H1 (cell line): ENCODE results near the gene DMPK. TPM values are rescaled to one million over a fixed set of nuclear protein-coding genes. Genes with fewer than 3 reads are reported as not detected.

Experiments
- BCL11A ChIP-seq, 2 experiments: IDR thresholded peaks; one replicate each; pipeline ENCODE4 v1.6.1; 2011; ENCODE audit warnings: low read depth in 2 of 2, low read length in 2 of 2, mild to moderate bottlenecking in 2 of 2
- CBX5 ChIP-seq: fragments of 300-800, 300-1000 bp; sonication (generic); IDR thresholded peaks from 2 replicates; pipeline ENCODE4 v1.7.1; 2016; ENCODE audit warnings: antibody characterized with exemption, low read length, low read depth
- CHD1 ChIP-seq: IDR thresholded peaks from 2 replicates; pipeline ENCODE4 v1.6.1; 2012; ENCODE audit warnings: low read depth, low read length, improper control_type of control experiment
- GABPA ChIP-seq: IDR thresholded peaks from 2 replicates; pipeline ENCODE4 v1.6.1; 2011; ENCODE audit warnings: mild to moderate bottlenecking, low read length, moderate library complexity, borderline replicate concordance; ENCODE audit not compliant: insufficient read depth
- KDM4A ChIP-seq: IDR thresholded peaks from one replicate; pipeline ENCODE4 v1.7.1; 2012; ENCODE audit warnings: low read depth, mild to moderate bottlenecking, moderate library complexity, low read length, inconsistent platforms; ENCODE audit not compliant: severe bottlenecking
- KDM5A ChIP-seq: fragments of 200-600 bp; IDR thresholded peaks from 2 replicates; pipeline ENCODE4 v1.7.1; 2012; ENCODE audit warnings: mild to moderate bottlenecking, low read length, inconsistent platforms, mixed read lengths
- NRF1 ChIP-seq: IDR thresholded peaks from 2 replicates; pipeline ENCODE4 v1.6.1; 2011; ENCODE audit warnings: mild to moderate bottlenecking, low read depth, low read length, improper control_type of control experiment
- SIX5 ChIP-seq: IDR thresholded peaks from 2 replicates; pipeline ENCODE4 v1.6.1; 2011; ENCODE audit warnings: mild to moderate bottlenecking, low read depth, low read length
- SP1 ChIP-seq: IDR thresholded peaks from 2 replicates; pipeline ENCODE4 v1.6.1; 2011; ENCODE audit warnings: low read depth, low read length
- TAF7 ChIP-seq: optimal IDR thresholded peaks from 2 replicates; pipeline ENCODE3; 2011; ENCODE audit warnings: low read depth, mild to moderate bottlenecking, inconsistent platforms, low read length, moderate library complexity, borderline replicate concordance
- polyA plus RNA-seq, 7 experiments: library from polyadenylated mRNA; depleted of rRNA in 3 of 7; stranded (reverse) in 5 of 7; unstranded in 2 of 7; fragments of >200 nt in 5 of 7; fragments of 200-250 nt in 2 of 7; gene quantifications; 1 replicate in 5 of 7; 2 replicates in 1 of 7; 4 replicates in 1 of 7; pipeline versions ENCODE4 v1.2.1 to v1.2.3, GENCODE V29; 2011 to 2013; ENCODE audit warnings: missing spikeins in 2 of 7, mixed read lengths in 2 of 7
- total RNA-seq: library from RNA; stranded (reverse); fragmentation: NEBNext Ultra II Directional; extraction: Animal tissue kit (Norgen Biotek cat#: 25700); gene quantifications from 2 replicates; pipeline ENCODE4 v1.2.1, GENCODE V29; 2021
- TF ChIP-seq, protein P1 (sequence below): fragments of 300-600 bp; sonication (generic); IDR thresholded peaks from 2 replicates; pipeline ENCODE4 v1.7.1; 2012; ENCODE audit warnings: low read length, moderate library complexity, mild to moderate bottlenecking, inconsistent platforms; ENCODE audit not compliant: insufficient replicate concordance

DMPK gene
- total and polyA plus RNA-seq, 2 of the 8 experiments (the other 6 are each of a cell fraction or from before 2014, with no cell fraction given): 13.7 to 27.4 TPM

DNA sequence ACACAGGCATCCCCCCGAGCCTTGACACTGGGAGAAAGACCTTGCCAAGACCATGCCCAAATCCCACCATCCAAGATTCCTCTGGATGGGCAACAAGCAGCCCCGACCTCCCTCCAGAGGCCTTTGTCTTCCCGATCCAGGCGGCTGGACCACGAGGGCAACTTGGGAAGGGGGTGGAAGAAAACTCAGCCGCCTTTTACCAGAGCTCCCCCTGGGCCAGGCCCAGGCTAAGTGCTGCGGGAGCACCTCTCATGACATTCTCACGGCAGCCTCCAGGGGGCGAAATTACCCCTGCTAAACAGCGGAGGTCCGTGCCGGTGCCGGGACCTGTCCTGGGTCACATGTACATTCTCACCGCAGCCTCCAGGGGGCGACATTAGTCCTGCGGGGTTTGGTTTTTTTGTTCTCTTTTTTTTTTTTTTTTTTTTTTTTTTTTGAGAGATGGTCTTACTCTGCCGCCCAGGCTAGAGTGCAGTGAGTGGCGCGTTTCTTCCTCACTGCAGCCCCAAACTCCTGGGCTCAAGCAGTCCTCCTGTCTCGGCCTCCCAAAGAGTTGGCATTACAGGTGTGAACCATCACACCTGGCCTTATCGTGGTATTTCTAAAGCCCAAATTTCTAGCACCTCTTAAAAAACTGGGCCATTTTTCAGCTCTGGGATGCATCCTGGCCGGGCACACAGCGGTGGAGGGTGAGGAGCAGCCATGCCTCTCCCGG is 34.9 kb upstream of the DMPK start (continued):
- TF ChIP-seq CHD1 (no peak), TAF7 (peak; percentile 55), NRF1 (no peak), CBX5 (no peak), SP1 (peak; percentile 61), KDM5A (no peak), BCL11A (IDR thresholded peaks at IDR 0.05; ENCODE audit: low read depth in 2 of 2, low read length in 2 of 2) (no peak), KDM4A (no peak), SIX5 (no peak), GABPA (peak; percentile 36; the same call in 1 of the 2 replicates)
- TF ChIP-seq, protein P1, sequence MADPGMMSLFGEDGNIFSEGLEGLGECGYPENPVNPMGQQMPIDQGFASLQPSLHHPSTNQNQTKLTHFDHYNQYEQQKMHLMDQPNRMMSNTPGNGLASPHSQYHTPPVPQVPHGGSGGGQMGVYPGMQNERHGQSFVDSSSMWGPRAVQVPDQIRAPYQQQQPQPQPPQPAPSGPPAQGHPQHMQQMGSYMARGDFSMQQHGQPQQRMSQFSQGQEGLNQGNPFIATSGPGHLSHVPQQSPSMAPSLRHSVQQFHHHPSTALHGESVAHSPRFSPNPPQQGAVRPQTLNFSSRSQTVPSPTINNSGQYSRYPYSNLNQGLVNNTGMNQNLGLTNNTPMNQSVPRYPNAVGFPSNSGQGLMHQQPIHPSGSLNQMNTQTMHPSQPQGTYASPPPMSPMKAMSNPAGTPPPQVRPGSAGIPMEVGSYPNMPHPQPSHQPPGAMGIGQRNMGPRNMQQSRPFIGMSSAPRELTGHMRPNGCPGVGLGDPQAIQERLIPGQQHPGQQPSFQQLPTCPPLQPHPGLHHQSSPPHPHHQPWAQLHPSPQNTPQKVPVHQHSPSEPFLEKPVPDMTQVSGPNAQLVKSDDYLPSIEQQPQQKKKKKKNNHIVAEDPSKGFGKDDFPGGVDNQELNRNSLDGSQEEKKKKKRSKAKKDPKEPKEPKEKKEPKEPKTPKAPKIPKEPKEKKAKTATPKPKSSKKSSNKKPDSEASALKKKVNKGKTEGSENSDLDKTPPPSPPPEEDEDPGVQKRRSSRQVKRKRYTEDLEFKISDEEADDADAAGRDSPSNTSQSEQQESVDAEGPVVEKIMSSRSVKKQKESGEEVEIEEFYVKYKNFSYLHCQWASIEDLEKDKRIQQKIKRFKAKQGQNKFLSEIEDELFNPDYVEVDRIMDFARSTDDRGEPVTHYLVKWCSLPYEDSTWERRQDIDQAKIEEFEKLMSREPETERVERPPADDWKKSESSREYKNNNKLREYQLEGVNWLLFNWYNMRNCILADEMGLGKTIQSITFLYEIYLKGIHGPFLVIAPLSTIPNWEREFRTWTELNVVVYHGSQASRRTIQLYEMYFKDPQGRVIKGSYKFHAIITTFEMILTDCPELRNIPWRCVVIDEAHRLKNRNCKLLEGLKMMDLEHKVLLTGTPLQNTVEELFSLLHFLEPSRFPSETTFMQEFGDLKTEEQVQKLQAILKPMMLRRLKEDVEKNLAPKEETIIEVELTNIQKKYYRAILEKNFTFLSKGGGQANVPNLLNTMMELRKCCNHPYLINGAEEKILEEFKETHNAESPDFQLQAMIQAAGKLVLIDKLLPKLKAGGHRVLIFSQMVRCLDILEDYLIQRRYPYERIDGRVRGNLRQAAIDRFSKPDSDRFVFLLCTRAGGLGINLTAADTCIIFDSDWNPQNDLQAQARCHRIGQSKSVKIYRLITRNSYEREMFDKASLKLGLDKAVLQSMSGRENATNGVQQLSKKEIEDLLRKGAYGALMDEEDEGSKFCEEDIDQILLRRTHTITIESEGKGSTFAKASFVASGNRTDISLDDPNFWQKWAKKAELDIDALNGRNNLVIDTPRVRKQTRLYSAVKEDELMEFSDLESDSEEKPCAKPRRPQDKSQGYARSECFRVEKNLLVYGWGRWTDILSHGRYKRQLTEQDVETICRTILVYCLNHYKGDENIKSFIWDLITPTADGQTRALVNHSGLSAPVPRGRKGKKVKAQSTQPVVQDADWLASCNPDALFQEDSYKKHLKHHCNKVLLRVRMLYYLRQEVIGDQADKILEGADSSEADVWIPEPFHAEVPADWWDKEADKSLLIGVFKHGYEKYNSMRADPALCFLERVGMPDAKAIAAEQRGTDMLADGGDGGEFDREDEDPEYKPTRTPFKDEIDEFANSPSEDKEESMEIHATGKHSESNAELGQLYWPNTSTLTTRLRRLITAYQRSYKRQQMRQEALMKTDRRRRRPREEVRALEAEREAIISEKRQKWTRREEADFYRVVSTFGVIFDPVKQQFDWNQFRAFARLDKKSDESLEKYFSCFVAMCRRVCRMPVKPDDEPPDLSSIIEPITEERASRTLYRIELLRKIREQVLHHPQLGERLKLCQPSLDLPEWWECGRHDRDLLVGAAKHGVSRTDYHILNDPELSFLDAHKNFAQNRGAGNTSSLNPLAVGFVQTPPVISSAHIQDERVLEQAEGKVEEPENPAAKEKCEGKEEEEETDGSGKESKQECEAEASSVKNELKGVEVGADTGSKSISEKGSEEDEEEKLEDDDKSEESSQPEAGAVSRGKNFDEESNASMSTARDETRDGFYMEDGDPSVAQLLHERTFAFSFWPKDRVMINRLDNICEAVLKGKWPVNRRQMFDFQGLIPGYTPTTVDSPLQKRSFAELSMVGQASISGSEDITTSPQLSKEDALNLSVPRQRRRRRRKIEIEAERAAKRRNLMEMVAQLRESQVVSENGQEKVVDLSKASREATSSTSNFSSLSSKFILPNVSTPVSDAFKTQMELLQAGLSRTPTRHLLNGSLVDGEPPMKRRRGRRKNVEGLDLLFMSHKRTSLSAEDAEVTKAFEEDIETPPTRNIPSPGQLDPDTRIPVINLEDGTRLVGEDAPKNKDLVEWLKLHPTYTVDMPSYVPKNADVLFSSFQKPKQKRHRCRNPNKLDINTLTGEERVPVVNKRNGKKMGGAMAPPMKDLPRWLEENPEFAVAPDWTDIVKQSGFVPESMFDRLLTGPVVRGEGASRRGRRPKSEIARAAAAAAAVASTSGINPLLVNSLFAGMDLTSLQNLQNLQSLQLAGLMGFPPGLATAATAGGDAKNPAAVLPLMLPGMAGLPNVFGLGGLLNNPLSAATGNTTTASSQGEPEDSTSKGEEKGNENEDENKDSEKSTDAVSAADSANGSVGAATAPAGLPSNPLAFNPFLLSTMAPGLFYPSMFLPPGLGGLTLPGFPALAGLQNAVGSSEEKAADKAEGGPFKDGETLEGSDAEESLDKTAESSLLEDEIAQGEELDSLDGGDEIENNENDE: no peak
